SK-N-SH (cell line): ENCODE measurements around the gene ACACB. TPM values are rescaled to one million over a fixed set of nuclear protein-coding genes. Genes with fewer than 3 reads are reported as not detected.

Experiments used
- CTCF ChIA-PET: fragments of 300-600, 350-600 bp; formaldehyde crosslinking; extraction: SDS; loops from one replicate; lab custom pipeline; 2021; lab: Yijun Ruan, JAX
- POLR2A ChIA-PET: fragments of 350-600 bp; sonication (Branson Sonifier 250); formaldehyde crosslinking; extraction: SDS; loops from one replicate; lab custom pipeline; 2020; ENCODE audit warnings: antibody characterized with exemption, inconsistent platforms; lab: Yijun Ruan, JAX
- DNase-seq: peaks from one replicate; pipeline ENCODE4 v3.0.0; 2012
- H2AFZ ChIP-seq: fragments of 200-600 bp; sonication (generic); 2 replicates; pipeline ENCODE4 v1.8.1; 2016; ENCODE audit warnings: antibody characterized with exemption, mild to moderate bottlenecking, low read depth
- H3F3A ChIP-seq: fragments of 200-600 bp; sonication (generic); replicated peaks from 2 replicates; pipeline ENCODE3; 2016; ENCODE audit warnings: antibody characterized with exemption, mild to moderate bottlenecking; ENCODE audit not compliant: insufficient read depth
- H3K27ac ChIP-seq, 2 experiments: fragments of 200-500 bp in 1 of 2; fragments of 200-600 bp in 1 of 2; sonication (Bioruptor generic) in 1 of 2; sonication (generic), shearing (Covaris generic) in 1 of 2; 2 replicates each; pipeline versions ENCODE4 v1.5.1 to v1.6.1; 2014 to 2016; ENCODE audit warnings: low read depth in 2 of 2, inconsistent platforms in 1 of 2, low read length in 1 of 2, mild to moderate bottlenecking in 1 of 2, mixed read lengths in 1 of 2
- H3K27me3 ChIP-seq: fragments of 200-600 bp; sonication (generic), shearing (Covaris generic); 2 replicates; pipeline ENCODE4 v1.6.1; 2016; ENCODE audit warnings: mixed run types; ENCODE audit not compliant: insufficient read depth
- H3K36me3 ChIP-seq, 2 experiments: fragments of 200-500 bp in 1 of 2; fragments of 200-600 bp in 1 of 2; sonication (Bioruptor generic) in 1 of 2; sonication (generic) in 1 of 2; replicated peaks in 1 of 2; 2 replicates each; pipeline versions ENCODE3 to v1.5.1; 2014 to 2016; ENCODE audit warnings: low read length in 1 of 2, mild to moderate bottlenecking in 1 of 2; ENCODE audit not compliant: insufficient read depth in 2 of 2, control insufficient read depth in 1 of 2
- H3K4me1 ChIP-seq, 2 experiments: fragments of 200-500 bp in 1 of 2; fragments of 200-600 bp in 1 of 2; sonication (Bioruptor generic) in 1 of 2; sonication (generic), shearing (Covaris generic) in 1 of 2; 2 replicates each; pipeline versions ENCODE4 v1.5.1 to v1.6.1; 2014 to 2016; ENCODE audit warnings: low read depth in 1 of 2, low read length in 1 of 2, mixed run types in 1 of 2; ENCODE audit not compliant: insufficient read depth in 2 of 2, control insufficient read depth in 1 of 2
- H3K4me2 ChIP-seq: fragments of 200-600 bp; sonication (generic), shearing (Covaris generic); 2 replicates; pipeline ENCODE4 v1.6.1; 2017; ENCODE audit warnings: mixed run types
- H3K4me3 ChIP-seq, 2 experiments: fragments of 200-500 bp in 1 of 2; fragments of 200-600 bp in 1 of 2; sonication (Bioruptor generic) in 1 of 2; sonication (generic), shearing (Covaris generic) in 1 of 2; 2 replicates each; pipeline versions ENCODE4 v1.5.1 to v1.8.1; 2014 to 2016; ENCODE audit warnings: low read depth in 2 of 2, inconsistent platforms in 1 of 2, low read length in 1 of 2, mild to moderate bottlenecking in 1 of 2, mixed read lengths in 1 of 2, moderate library complexity in 1 of 2
- H3K79me2 ChIP-seq: fragments of 200-600 bp; sonication (generic); 2 replicates; pipeline ENCODE4 v1.8.1; 2017; ENCODE audit warnings: mild to moderate bottlenecking; ENCODE audit not compliant: insufficient read depth
- H3K9ac ChIP-seq: fragments of 200-600 bp; sonication (generic); 2 replicates; pipeline ENCODE4 v1.6.1; 2017; ENCODE audit warnings: mixed run types
- H3K9me2 ChIP-seq: fragments of 200-600 bp; sonication (generic); 2 replicates; pipeline ENCODE4 v1.6.1; 2017; ENCODE audit warnings: mixed run types
- H3K9me3 ChIP-seq: fragments of 200-600 bp; sonication (generic); 2 replicates; pipeline ENCODE4 v1.6.1; 2017; ENCODE audit warnings: mixed run types, mild to moderate bottlenecking, moderate library complexity
- H4K20me1 ChIP-seq: fragments of 200-600 bp; sonication (generic); 2 replicates; pipeline ENCODE4 v1.6.1; 2017; ENCODE audit warnings: mild to moderate bottlenecking, mixed run types; ENCODE audit not compliant: insufficient read depth
- EZH2phosphoT487 ChIP-seq: fragments of 200-600 bp; sonication (generic); IDR thresholded peaks from 2 replicates; pipeline ENCODE4 v1.6.1; 2017; ENCODE audit warnings: low read depth, mixed run types, mild to moderate bottlenecking, antibody characterized with exemption, moderate library complexity, borderline replicate concordance
- FOSL2 ChIP-seq: IDR thresholded peaks from 2 replicates; pipeline ENCODE4 v1.4.0; 2012; ENCODE audit warnings: low read depth, mild to moderate bottlenecking, moderate library complexity, borderline replicate concordance
- FOXM1 ChIP-seq: IDR thresholded peaks from 2 replicates; pipeline ENCODE4 v1.4.0; 2012; ENCODE audit warnings: low read depth, mild to moderate bottlenecking
- GABPA ChIP-seq: IDR thresholded peaks from 2 replicates; pipeline ENCODE4 v1.4.0; 2012; ENCODE audit warnings: low read depth, mild to moderate bottlenecking
- MAX ChIP-seq: IDR thresholded peaks from 2 replicates; pipeline ENCODE4 v1.4.0; 2012; ENCODE audit warnings: low read depth
- RAD21 ChIP-seq: IDR thresholded peaks from 2 replicates; pipeline ENCODE4 v1.6.1; 2012; ENCODE audit warnings: mild to moderate bottlenecking, low read length
- RCOR1 ChIP-seq: fragments of 150-350 bp; IDR thresholded peaks from 2 replicates; pipeline ENCODE4 v1.6.1; 2017; ENCODE audit warnings: antibody characterized with exemption, low read length
- RFX5 ChIP-seq: IDR thresholded peaks from 2 replicates; pipeline ENCODE4 v1.6.1; 2012; ENCODE audit warnings: mild to moderate bottlenecking, improper control_type of control experiment, low read length
- SMC3 ChIP-seq: IDR thresholded peaks from 2 replicates; pipeline ENCODE4 v1.6.1; 2012; ENCODE audit warnings: low read depth, low read length, improper control_type of control experiment
- TEAD4 ChIP-seq: IDR thresholded peaks from 2 replicates; pipeline ENCODE4 v1.4.0; 2012; ENCODE audit warnings: mild to moderate bottlenecking, borderline replicate concordance; ENCODE audit not compliant: insufficient read depth
- USF2 ChIP-seq: fragments of 150-350 bp; IDR thresholded peaks from 2 replicates; pipeline ENCODE4 v1.6.1; 2017; ENCODE audit warnings: antibody characterized with exemption, low read length, low read depth, borderline replicate concordance
- YY1 ChIP-seq: IDR thresholded peaks from 2 replicates; pipeline ENCODE4 v1.4.0; 2012; ENCODE audit warnings: low read depth, mild to moderate bottlenecking
- WGBS: methylation state at CpG from one replicate; pipeline ENCODE4 v1.1.6; 2017; ENCODE audit warnings: low lambda C conversion rate; 5-methylcytosine and 5-hydroxymethylcytosine counted together
- polyA plus RNA-seq, 3 experiments: library from polyadenylated mRNA; depleted of rRNA; stranded (reverse); fragments of >200 nt; gene quantifications; 2 replicates each; pipeline ENCODE4 v1.2.3, GENCODE V29; 2012
- TF ChIP-seq, protein P1 (sequence below): fragments of 200-600 bp; sonication (generic); IDR thresholded peaks from 2 replicates; pipeline ENCODE4 v1.6.1; 2017; ENCODE audit warnings: antibody characterized with exemption, mild to moderate bottlenecking, moderate library complexity
- TF ChIP-seq, protein P2 (sequence below): IDR thresholded peaks from 2 replicates; pipeline ENCODE4 v1.4.0; 2012; ENCODE audit warnings: low read depth, borderline replicate concordance
- TF ChIP-seq, protein P3 (sequence below): fragments of 150-350 bp; IDR thresholded peaks from 2 replicates; pipeline ENCODE4 v1.6.1; 2016; ENCODE audit warnings: mild to moderate bottlenecking, low read depth, low read length
- TF ChIP-seq, protein P4 (sequence below): IDR thresholded peaks from 2 replicates; pipeline ENCODE4 v1.6.1; 2012; ENCODE audit warnings: mild to moderate bottlenecking, low read depth, low read length, moderate library complexity

Gene ACACB
- polyA plus RNA-seq, 1 of the 3 experiments (the other 2 are of a cell fraction) = 6.1 TPM

DNA sequence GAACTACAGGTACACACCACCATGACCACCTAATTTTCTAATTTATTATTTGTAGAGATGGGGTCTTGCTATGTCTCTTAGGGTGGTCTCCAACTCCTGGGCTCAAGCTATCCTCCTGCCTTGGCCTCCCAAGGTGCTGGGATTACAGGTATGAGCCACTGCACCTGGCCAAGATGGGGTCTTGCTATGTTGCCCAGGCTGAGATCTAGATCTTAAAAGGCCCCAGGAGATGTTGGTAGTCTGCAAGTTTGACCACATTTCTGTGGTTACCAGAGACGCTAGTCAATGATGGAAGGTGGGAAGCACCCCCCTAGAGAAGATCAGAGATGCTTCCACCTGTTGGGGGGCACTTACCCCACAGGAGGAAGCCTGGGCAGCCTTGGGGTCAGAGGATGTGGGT, 158.0 kb downstream of the ACACB start:
- Histone ChIP-seq H3K27ac (no peak overlapping the region), H3K4me3 (no peak overlapping the region), H3K9ac (no peak overlapping the region), H2AFZ (no peak overlapping the region), H4K20me1 (no peaks in the 10 kb centered on the region), H3K79me2 (no peaks in the 10 kb centered on the region), H3K9me2 (no peaks in the 10 kb centered on the region), H3K4me2 (no peak overlapping the region), H3K27me3 (no peaks in the 10 kb centered on the region), H3F3A (no peaks in the 10 kb centered on the region), H3K4me1 (peaks cover 0 to 10% of the 10 kb centered on the region in 2 experiments; a peak in 1 of 4 replicates), H3K36me3 (no peaks in the 10 kb centered on the region), H3K9me3 (no peaks in the 10 kb centered on the region)
- TF ChIP-seq YY1 = no peak
- no peak for TF ChIP-seq USF2
- TF ChIP-seq FOXM1 = no peak
- TF ChIP-seq, protein P1, sequence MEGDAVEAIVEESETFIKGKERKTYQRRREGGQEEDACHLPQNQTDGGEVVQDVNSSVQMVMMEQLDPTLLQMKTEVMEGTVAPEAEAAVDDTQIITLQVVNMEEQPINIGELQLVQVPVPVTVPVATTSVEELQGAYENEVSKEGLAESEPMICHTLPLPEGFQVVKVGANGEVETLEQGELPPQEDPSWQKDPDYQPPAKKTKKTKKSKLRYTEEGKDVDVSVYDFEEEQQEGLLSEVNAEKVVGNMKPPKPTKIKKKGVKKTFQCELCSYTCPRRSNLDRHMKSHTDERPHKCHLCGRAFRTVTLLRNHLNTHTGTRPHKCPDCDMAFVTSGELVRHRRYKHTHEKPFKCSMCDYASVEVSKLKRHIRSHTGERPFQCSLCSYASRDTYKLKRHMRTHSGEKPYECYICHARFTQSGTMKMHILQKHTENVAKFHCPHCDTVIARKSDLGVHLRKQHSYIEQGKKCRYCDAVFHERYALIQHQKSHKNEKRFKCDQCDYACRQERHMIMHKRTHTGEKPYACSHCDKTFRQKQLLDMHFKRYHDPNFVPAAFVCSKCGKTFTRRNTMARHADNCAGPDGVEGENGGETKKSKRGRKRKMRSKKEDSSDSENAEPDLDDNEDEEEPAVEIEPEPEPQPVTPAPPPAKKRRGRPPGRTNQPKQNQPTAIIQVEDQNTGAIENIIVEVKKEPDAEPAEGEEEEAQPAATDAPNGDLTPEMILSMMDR = no peak
- TF ChIP-seq SMC3 = no peak
- TF ChIP-seq, protein P2, sequence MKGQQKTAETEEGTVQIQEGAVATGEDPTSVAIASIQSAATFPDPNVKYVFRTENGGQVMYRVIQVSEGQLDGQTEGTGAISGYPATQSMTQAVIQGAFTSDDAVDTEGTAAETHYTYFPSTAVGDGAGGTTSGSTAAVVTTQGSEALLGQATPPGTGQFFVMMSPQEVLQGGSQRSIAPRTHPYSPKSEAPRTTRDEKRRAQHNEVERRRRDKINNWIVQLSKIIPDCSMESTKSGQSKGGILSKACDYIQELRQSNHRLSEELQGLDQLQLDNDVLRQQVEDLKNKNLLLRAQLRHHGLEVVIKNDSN = no peak
- TF ChIP-seq MAX = no peak
- TF ChIP-seq RAD21 = no peak
- no peak for TF ChIP-seq EZH2phosphoT487
- no peak for TF ChIP-seq RCOR1
- no peak for TF ChIP-seq GABPA
- TF ChIP-seq, protein P3, sequence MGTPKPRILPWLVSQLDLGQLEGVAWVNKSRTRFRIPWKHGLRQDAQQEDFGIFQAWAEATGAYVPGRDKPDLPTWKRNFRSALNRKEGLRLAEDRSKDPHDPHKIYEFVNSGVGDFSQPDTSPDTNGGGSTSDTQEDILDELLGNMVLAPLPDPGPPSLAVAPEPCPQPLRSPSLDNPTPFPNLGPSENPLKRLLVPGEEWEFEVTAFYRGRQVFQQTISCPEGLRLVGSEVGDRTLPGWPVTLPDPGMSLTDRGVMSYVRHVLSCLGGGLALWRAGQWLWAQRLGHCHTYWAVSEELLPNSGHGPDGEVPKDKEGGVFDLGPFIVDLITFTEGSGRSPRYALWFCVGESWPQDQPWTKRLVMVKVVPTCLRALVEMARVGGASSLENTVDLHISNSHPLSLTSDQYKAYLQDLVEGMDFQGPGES = no peak
- no peak for TF ChIP-seq RFX5
- no peak for TF ChIP-seq FOSL2
- TF ChIP-seq, protein P4, sequence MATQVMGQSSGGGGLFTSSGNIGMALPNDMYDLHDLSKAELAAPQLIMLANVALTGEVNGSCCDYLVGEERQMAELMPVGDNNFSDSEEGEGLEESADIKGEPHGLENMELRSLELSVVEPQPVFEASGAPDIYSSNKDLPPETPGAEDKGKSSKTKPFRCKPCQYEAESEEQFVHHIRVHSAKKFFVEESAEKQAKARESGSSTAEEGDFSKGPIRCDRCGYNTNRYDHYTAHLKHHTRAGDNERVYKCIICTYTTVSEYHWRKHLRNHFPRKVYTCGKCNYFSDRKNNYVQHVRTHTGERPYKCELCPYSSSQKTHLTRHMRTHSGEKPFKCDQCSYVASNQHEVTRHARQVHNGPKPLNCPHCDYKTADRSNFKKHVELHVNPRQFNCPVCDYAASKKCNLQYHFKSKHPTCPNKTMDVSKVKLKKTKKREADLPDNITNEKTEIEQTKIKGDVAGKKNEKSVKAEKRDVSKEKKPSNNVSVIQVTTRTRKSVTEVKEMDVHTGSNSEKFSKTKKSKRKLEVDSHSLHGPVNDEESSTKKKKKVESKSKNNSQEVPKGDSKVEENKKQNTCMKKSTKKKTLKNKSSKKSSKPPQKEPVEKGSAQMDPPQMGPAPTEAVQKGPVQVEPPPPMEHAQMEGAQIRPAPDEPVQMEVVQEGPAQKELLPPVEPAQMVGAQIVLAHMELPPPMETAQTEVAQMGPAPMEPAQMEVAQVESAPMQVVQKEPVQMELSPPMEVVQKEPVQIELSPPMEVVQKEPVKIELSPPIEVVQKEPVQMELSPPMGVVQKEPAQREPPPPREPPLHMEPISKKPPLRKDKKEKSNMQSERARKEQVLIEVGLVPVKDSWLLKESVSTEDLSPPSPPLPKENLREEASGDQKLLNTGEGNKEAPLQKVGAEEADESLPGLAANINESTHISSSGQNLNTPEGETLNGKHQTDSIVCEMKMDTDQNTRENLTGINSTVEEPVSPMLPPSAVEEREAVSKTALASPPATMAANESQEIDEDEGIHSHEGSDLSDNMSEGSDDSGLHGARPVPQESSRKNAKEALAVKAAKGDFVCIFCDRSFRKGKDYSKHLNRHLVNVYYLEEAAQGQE = no peak
- no peak for TF ChIP-seq TEAD4
- ChIA-PET CTCF (interaction anchor here (1.4 to 2.0 kb wide), 4 partner anchors 8 to 111 kb away, joined by 3 to 10 read pairs (median 4); no protein-coding TSS in a partner anchor), POLR2A (no interaction called here)
- 50% methylated on average over 1 of the region's 1 CpG for WGBS
- no peak for DNase-seq
